RWPE2 (cell line): ENCODE results near the gene CEP152.

ENCODE experiments used
- ATAC-seq: fragments of 200-7000 bp; cut with Tn5 transposase; 3 replicates; pipeline ENCODE4 v1.9.1; 2021; ENCODE audit warnings: low read depth
- DNase-seq: peaks from one replicate; pipeline ENCODE4 v3.0.0-alpha.2; 2020; ENCODE audit warnings: low spot score
- H3K27ac ChIP-seq: fragments of 450-650 bp; 2 replicates; pipeline ENCODE4 v1.5.1; 2017; ENCODE audit warnings: mild to moderate bottlenecking; ENCODE audit not compliant: poor library complexity, severe bottlenecking
- H3K27me3 ChIP-seq: fragments of 250-450 bp; sonication (Bioruptor Pico); 2 replicates; pipeline ENCODE4 v1.5.1; 2021; ENCODE audit warnings: mild to moderate bottlenecking, moderate library complexity; ENCODE audit not compliant: insufficient read depth, poor library complexity, severe bottlenecking
- H3K36me3 ChIP-seq: fragments of 250-450 bp; sonication (Bioruptor Pico); 2 replicates; pipeline ENCODE4 v1.5.1; 2020; ENCODE audit warnings: low read depth, mild to moderate bottlenecking, moderate library complexity
- H3K4me1 ChIP-seq: fragments of 250-450 bp; sonication (Bioruptor Pico); 2 replicates; pipeline ENCODE4 v1.5.1; 2021; ENCODE audit warnings: mild to moderate bottlenecking, moderate library complexity; ENCODE audit not compliant: insufficient read depth, poor library complexity, severe bottlenecking
- H3K4me3 ChIP-seq: fragments of 250-450 bp; sonication (Bioruptor Pico); 2 replicates; pipeline ENCODE4 v1.5.1; 2021; ENCODE audit warnings: mild to moderate bottlenecking, moderate library complexity; ENCODE audit not compliant: severe bottlenecking
- H3K9me3 ChIP-seq: fragments of 250-450 bp; sonication (Bioruptor Pico); 2 replicates; pipeline ENCODE4 v1.5.1; 2021; ENCODE audit warnings: mild to moderate bottlenecking, moderate library complexity; ENCODE audit not compliant: severe bottlenecking
- TF ChIP-seq, protein P1 (sequence below): fragments of 450-650 bp; IDR thresholded peaks from one replicate; pipeline ENCODE4 v1.5.1; 2017; ENCODE audit warnings: mild to moderate bottlenecking, moderate library complexity; ENCODE audit not compliant: poor library complexity, severe bottlenecking

Gene CEP152

DNA sequence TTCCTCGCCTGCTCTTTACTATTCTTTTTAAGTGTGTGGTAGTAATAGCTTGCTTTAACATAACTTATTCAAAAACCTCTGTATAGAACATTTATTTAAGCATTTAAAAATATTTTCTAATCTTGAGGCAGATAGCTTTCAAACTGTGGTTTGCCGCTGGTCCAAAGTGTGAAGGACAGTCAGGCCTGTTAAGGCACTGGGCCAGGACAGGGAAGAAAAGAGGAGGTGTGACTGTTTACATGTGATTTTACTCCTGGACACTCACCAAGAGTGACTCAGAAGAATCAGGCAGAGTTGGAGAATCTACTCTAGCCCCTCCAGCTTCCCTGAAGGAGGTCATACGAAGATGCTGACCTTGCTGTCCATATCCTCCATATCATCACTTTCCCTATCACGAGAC is 44.7 kb downstream of the CEP152 start:
- TF ChIP-seq, protein P1, sequence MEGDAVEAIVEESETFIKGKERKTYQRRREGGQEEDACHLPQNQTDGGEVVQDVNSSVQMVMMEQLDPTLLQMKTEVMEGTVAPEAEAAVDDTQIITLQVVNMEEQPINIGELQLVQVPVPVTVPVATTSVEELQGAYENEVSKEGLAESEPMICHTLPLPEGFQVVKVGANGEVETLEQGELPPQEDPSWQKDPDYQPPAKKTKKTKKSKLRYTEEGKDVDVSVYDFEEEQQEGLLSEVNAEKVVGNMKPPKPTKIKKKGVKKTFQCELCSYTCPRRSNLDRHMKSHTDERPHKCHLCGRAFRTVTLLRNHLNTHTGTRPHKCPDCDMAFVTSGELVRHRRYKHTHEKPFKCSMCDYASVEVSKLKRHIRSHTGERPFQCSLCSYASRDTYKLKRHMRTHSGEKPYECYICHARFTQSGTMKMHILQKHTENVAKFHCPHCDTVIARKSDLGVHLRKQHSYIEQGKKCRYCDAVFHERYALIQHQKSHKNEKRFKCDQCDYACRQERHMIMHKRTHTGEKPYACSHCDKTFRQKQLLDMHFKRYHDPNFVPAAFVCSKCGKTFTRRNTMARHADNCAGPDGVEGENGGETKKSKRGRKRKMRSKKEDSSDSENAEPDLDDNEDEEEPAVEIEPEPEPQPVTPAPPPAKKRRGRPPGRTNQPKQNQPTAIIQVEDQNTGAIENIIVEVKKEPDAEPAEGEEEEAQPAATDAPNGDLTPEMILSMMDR = no peak
- H3K36me3 ChIP-seq = peaks cover 93% of the 10 kb centered on the region
- no peak for DNase-seq
- no peaks in the 10 kb centered on the region for H3K27me3 ChIP-seq
- H3K27ac ChIP-seq = no peak overlapping the region
- no peaks in the 10 kb centered on the region for H3K4me1 ChIP-seq
- H3K9me3 ChIP-seq = no peaks in the 10 kb centered on the region
- no peak overlapping the region for H3K4me3 ChIP-seq
- ATAC-seq = peak; percentile 65

DNA sequence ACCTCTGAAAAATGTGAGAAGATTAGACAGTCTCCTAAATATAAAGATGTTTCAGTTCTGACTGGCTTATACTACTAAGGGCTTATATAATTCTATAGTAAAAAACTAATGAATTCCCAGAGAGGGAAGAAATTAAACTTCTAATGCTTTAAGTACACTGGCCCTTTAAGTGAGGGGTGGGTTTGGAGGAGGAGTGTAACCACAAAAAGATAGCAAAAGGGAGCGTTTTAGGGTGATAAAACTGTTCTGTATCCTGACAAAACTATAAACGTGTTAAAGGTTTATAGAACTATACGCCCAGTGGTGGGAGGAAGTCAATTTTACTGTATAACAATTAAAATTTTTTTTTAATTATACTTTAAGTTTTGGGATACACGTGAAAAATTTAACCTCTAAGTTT is 45.8 kb downstream of the CEP152 start:
- H3K4me1 ChIP-seq = peaks cover 5% of the 10 kb centered on the region
- H3K36me3 ChIP-seq = peaks cover 93% of the 10 kb centered on the region
- H3K4me3 ChIP-seq = no peak overlapping the region
- DNase-seq (no peak), ATAC-seq (no peak)
- no peaks in the 10 kb centered on the region for H3K9me3 ChIP-seq
- H3K27ac ChIP-seq = no peak overlapping the region
- no peaks in the 10 kb centered on the region for H3K27me3 ChIP-seq
- TF ChIP-seq, protein P1 = no peak

DNA sequence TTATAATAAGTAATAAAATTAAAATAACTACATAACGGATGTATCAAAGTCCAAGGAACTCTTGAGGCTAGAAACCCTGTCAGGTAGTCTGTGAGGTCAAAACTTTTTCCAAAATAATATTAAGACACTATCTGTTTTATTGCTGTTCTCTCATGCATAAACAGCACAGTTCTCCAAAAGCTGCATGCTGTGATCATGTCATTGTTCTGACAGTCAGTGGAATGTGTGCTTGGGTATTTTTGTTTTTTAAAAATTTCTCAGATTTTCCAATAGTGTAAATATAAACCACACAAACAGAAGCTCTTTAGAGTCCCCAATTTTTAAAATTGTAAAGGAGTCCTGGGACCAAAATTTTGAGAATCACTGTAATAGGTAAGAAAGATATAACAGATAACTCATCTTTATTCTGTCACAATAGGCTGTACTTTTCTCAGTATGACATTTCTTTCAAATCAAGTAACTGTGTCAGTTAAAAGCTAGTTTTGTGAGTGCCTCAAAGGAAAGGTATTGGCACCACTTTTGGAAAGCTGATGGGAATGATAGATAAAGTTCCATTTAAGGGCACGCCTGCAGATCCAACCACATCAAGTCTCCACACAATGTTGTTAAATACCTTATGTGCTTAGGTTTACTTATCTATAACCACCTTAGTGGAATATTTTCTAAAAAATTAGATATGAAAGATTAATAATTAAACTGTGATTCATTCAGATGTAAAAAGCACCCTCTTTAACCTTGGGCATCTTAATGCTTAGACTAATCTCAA is 49.3 kb downstream of the CEP152 start:
- Histone ChIP-seq H3K4me1 (peaks cover 16% of the 10 kb centered on the region), H3K27me3 (no peaks in the 10 kb centered on the region), H3K36me3 (peaks cover 89% of the 10 kb centered on the region), H3K4me3 (no peak overlapping the region), H3K9me3 (no peaks in the 10 kb centered on the region), H3K27ac (no peak overlapping the region)
- TF ChIP-seq, protein P1 = no peak
- DNase-seq (no peak), ATAC-seq (no peak)

DNA sequence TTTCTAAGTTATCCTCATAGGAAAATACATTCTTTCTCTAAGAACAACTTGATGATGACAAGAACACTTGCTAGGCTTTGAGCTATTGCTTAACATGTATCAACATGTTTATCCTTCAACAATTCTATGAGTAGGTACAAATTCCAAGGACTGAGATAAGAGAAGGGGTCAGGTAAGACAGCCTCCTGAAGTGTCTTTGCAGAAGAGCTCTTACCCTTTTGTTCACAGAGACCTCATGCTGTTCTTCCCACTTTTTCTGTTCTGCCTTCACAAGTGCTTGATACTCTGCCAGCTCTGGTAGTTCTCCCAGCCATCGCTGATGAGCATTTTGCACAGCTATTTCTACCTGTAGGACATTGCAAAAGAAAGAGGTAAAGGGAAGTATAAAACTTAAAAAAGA is 50.9 kb downstream of the CEP152 start:
- peak; percentile 90 for ATAC-seq
- TF ChIP-seq, protein P1 = no peak
- Histone ChIP-seq H3K4me3 (no peak overlapping the region), H3K27me3 (no peaks in the 10 kb centered on the region), H3K4me1 (peaks cover 16% of the 10 kb centered on the region), H3K27ac (no peak overlapping the region), H3K9me3 (no peaks in the 10 kb centered on the region), H3K36me3 (peaks cover 93% of the 10 kb centered on the region)
- DNase-seq = no peak

DNA sequence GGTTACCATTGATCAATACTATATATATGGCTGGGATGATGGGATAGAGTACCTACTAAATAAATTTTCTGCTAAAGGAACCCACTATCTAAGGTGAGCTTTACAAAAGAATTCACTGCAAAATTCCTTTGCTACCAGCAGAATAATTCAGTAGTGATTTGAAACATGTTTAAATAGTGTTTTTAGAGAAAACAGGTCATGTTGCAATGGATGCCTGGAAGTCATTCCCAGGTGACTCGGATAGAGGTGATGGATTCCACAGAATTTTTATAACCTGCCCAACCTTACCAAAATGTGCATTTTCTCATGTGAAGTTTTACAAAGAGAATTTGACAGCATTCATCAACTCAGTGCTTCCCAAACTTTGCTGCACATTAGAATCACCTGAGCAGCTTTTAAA is 53.2 kb downstream of the CEP152 start:
- TF ChIP-seq, protein P1 = no peak
- peaks cover 16% of the 10 kb centered on the region for H3K4me1 ChIP-seq
- H3K36me3 ChIP-seq = peaks cover 86% of the 10 kb centered on the region
- DNase-seq (no peak), ATAC-seq (no peak)
- H3K9me3 ChIP-seq = no peaks in the 10 kb centered on the region
- no peak overlapping the region for H3K4me3 ChIP-seq
- no peaks in the 10 kb centered on the region for H3K27me3 ChIP-seq
- no peak overlapping the region for H3K27ac ChIP-seq
